ENCODE results near the gene STX11.

DNA sequence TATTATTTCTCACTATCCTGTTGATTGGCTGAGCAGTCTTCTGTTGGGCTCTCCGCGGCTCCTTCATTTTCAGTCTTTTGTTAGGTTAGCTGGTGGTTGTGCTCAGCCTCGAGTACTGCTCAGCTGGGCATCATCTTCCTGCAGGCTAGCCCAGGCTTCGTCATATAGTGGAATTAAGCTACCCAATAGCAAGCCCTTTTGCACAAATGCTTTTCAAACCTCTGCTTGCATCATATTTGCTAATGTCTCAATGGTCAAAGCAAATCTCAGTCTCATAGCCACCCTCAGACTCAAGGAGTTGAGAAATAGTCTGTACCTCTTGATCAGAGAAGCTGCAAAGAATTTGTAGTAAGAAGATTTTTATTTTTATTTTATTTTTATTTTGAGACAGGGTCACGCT, 23.7 kb downstream of the STX11 start:
- no peak for TF ChIP-seq CTCF (IDR thresholded peaks at IDR 0.05)
- TF ChIP-seq POLR2A (IDR thresholded peaks at IDR 0.05): no peak

Measured in gastroesophageal sphincter (tissue), 3 donors.